Breast epithelium (tissue), 3 donors: ENCODE data around the gene MUC2.

Source experiments
- POLR2A ChIP-seq: fragments of 450-650 bp; IDR thresholded peaks from one replicate; pipeline ENCODE4 v1.6.1; 2016; ENCODE audit warnings: antibody characterized with exemption, mild to moderate bottlenecking, moderate library complexity
- TF ChIP-seq, protein P1 (sequence below), 3 donors: fragments of 450-650 bp; IDR thresholded peaks; one replicate each; pipeline ENCODE4 v1.5.1; 2016 to 2017; ENCODE audit warnings: antibody characterized with exemption in 3 of 3, mild to moderate bottlenecking in 3 of 3, moderate library complexity in 3 of 3

GRCh38 chr11:1038921-1039320, 35.8 kb upstream of the MUC2 start:
- TF ChIP-seq, protein P1, sequence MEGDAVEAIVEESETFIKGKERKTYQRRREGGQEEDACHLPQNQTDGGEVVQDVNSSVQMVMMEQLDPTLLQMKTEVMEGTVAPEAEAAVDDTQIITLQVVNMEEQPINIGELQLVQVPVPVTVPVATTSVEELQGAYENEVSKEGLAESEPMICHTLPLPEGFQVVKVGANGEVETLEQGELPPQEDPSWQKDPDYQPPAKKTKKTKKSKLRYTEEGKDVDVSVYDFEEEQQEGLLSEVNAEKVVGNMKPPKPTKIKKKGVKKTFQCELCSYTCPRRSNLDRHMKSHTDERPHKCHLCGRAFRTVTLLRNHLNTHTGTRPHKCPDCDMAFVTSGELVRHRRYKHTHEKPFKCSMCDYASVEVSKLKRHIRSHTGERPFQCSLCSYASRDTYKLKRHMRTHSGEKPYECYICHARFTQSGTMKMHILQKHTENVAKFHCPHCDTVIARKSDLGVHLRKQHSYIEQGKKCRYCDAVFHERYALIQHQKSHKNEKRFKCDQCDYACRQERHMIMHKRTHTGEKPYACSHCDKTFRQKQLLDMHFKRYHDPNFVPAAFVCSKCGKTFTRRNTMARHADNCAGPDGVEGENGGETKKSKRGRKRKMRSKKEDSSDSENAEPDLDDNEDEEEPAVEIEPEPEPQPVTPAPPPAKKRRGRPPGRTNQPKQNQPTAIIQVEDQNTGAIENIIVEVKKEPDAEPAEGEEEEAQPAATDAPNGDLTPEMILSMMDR (IDR thresholded peaks at IDR 0.05), result no peak
- no peak for TF ChIP-seq POLR2A
